ENCODE measurements around the gene EYA2.
A peak's percentile ranks its signal among the peaks of the same experiment; 100 is the strongest.

EYA2 gene

DNA sequence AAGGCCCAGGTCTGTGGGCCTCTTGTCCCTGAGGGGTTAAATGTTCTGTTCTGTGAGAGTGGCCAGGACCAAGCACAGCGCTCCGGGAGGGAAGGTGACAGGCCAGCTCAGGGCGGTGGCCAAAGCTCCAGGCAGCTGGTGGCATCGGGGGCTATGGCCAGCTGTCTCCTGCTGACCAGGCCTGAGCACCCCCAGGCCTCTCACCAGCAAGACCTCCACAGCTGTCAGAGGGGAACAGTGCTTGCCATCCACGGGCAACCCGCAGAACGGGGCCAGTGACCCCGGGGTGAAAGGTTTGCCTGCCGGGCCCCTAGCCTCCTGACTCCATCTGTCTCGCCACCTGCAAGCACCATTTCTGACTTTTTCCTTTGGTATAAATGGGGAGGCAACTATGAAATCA is 46.0 kb downstream of the EYA2 start:
- DNase-seq (ENCODE audit: low read depth) = no peak
- TF ChIP-seq, protein P1, sequence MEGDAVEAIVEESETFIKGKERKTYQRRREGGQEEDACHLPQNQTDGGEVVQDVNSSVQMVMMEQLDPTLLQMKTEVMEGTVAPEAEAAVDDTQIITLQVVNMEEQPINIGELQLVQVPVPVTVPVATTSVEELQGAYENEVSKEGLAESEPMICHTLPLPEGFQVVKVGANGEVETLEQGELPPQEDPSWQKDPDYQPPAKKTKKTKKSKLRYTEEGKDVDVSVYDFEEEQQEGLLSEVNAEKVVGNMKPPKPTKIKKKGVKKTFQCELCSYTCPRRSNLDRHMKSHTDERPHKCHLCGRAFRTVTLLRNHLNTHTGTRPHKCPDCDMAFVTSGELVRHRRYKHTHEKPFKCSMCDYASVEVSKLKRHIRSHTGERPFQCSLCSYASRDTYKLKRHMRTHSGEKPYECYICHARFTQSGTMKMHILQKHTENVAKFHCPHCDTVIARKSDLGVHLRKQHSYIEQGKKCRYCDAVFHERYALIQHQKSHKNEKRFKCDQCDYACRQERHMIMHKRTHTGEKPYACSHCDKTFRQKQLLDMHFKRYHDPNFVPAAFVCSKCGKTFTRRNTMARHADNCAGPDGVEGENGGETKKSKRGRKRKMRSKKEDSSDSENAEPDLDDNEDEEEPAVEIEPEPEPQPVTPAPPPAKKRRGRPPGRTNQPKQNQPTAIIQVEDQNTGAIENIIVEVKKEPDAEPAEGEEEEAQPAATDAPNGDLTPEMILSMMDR (IDR thresholded peaks at IDR 0.05; ENCODE audit: insufficient read depth, low read depth, low read length, missing control alignments) = no peak
- H3K4me3 ChIP-seq (ENCODE audit: low read length) = no peak overlapping the region

DNA sequence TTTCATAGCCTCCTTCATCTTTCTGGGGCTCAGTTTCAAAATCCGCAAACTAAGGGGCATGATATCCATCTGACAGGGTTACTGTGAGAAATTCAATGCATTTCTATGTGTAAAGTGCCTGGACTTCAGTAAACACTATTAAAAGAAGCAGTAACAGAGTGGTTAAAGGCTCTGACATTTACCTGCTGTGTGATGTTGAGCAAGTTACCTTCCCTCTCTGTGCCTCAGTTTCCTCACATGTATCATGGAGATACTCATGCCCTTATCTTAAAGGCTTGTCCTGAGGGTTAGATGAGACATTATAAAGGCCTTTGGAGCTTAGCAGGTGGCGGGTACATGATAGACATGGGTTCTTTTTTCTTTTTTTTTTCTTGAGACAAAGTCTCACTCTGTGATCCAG is 46.8 kb downstream of the EYA2 start:
- TF ChIP-seq, protein P1 (IDR thresholded peaks at IDR 0.05; ENCODE audit: insufficient read depth, low read depth, low read length, missing control alignments) = no peak
- H3K4me3 ChIP-seq (ENCODE audit: low read length) = no peak overlapping the region
- no peak for DNase-seq (ENCODE audit: low read depth)

DNA sequence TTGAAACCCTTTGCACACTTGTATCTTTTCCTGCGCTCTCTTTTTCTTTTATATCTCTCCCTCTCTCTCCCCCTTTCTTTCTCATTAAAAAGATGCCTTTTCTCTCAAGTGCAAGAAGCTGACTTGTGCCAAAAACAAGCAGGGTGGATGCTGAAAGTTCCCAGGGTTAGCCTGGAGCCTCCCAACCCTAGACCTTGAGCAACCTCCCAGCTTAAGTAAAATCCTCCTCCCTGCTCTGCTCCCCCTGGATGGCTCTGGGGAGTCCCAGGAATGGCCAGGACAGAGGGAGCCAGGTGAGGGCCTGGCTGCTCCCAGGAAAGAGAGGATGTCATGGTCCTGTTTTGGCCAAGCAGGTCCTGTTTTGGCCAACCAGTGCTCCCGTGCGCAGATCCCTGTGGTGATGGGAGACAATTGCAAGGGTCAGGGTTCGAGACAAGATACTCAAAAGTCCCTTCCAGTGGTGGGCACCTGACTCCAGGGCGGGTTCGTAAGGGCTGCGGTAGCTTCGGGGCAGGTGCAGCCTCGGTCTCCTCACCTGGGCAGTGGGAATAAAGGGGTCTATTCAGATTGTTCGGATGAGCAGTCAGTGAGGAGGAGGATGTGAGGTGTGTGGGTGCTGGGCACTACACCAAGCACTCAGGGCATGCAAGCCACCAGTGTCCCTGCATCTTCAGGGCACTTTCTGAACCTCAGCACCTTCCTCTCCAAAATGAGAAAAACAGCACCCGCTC is 49.4 kb downstream of the EYA2 start:
- DNase-seq (ENCODE audit: low read depth) = no peak
- TF ChIP-seq, protein P1 (IDR thresholded peaks at IDR 0.05; ENCODE audit: insufficient read depth, low read depth, low read length, missing control alignments) = no peak
- no peak overlapping the region for H3K4me3 ChIP-seq (ENCODE audit: low read length)

DNA sequence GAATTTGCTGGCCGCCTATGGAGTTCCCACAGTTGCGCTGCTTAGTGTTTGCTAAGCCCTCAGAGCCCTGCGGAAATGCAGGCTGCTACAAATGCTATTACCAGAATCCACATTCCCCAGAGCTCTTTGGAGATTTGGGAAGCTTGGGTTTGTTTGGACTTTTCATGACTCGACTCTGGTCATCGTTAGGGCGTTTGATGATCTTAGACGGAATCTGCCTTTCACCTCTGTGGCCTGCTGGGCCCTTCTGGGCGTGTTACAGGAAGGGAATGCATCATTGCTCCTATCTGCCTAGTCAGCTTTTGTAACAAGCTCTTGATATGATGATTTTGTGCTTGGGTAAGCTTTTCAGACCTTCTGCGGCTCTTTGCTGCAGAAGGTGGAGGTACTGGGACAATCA is 50.8 kb downstream of the EYA2 start:
- peak; percentile 19 for DNase-seq (ENCODE audit: low read depth)
- TF ChIP-seq, protein P1 (IDR thresholded peaks at IDR 0.05; ENCODE audit: insufficient read depth, low read depth, low read length, missing control alignments) = no peak

DNA sequence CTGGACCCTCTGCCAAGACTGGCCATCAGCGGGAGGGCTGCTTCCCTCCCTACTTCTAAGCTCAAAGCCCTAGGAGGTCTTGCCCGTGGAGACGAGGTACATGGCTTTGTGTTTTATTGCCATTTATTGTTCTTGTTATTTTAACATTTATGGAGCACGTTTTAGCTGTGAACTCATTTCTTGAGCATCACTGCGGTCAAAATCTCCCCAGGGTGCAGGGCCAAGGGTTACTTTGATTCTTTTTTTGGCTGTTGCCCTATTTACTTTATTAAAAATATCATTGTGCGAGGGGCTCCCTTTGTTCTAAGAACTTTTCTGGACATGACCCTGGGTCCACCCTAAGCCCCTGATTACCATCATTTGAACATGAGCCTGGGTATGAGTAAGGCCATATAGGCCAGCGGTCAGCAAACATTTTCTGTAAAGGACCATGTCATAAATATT is 51.6 kb downstream of the EYA2 start:
- no peak overlapping the region for H3K4me3 ChIP-seq (ENCODE audit: low read length)
- no peak for DNase-seq (ENCODE audit: low read depth)
- TF ChIP-seq, protein P1 (IDR thresholded peaks at IDR 0.05; ENCODE audit: insufficient read depth, low read depth, low read length, missing control alignments) = no peak

More for the DNA sequence above, 50.8 kb downstream of the EYA2 start:
- H3K4me3 ChIP-seq (ENCODE audit: low read length) = no peak overlapping the region

DNA sequence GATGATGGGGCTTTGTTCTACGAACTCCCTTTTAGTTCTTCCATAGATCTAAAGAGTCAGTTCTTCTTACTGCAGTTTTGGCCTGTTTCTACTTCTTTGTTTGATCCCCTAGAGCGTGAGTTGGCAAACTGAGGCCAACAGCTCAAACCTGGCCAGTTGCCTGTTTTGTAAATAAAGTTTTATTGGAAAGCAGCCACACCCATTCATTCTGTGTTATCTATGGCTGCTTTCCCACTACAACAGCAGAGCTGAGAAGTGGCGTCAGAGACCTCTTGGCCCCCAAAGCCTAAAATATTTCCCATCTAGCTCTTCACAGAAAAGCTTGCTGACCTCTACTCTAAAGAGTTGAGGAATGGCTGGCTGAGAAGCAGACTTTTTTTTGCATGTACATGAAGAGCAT is 52.2 kb downstream of the EYA2 start:
- TF ChIP-seq, protein P1 (IDR thresholded peaks at IDR 0.05; ENCODE audit: insufficient read depth, low read depth, low read length, missing control alignments) = no peak
- no peak for DNase-seq (ENCODE audit: low read depth)
- H3K4me3 ChIP-seq (ENCODE audit: low read length) = no peak overlapping the region

DNA sequence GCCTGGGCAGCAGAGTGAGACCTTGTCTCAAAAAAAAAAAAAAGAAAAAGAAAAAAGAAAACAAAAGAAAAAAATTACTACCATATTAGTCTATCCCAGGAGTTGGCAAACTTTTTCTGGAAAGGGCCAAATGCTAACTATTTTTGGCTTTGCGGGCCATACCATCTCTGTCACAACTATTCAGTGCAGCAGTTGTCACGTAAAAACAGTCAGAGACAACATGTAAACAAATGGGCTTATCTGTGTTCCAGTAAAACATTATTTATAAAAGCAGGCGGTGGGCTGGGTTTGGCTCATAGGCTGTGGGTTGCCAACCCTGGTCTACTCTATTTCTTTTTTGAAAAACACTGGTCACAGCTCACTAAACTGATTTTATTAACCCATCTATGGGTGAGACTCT is 53.4 kb downstream of the EYA2 start:
- DNase-seq (ENCODE audit: low read depth) = no peak
- TF ChIP-seq, protein P1 (IDR thresholded peaks at IDR 0.05; ENCODE audit: insufficient read depth, low read depth, low read length, missing control alignments) = no peak
- H3K4me3 ChIP-seq (ENCODE audit: low read length) = no peak overlapping the region

Data from epithelial cell of esophagus (primary cell).